GM19468 (cell line): Measurements from ENCODE around the gene VIPAS39.

Experiments
- ATAC-seq: cut with Tn5 transposase; IDR thresholded peaks from one replicate; pipeline ENCODE4 v1.9.1; 2021; ENCODE audit warnings: mild to moderate bottlenecking, moderate library complexity, moderate number of reproducible peaks; ENCODE audit not compliant: unreplicated experiment; ENCODE audit errors: extremely low read depth

VIPAS39 gene

DNA sequence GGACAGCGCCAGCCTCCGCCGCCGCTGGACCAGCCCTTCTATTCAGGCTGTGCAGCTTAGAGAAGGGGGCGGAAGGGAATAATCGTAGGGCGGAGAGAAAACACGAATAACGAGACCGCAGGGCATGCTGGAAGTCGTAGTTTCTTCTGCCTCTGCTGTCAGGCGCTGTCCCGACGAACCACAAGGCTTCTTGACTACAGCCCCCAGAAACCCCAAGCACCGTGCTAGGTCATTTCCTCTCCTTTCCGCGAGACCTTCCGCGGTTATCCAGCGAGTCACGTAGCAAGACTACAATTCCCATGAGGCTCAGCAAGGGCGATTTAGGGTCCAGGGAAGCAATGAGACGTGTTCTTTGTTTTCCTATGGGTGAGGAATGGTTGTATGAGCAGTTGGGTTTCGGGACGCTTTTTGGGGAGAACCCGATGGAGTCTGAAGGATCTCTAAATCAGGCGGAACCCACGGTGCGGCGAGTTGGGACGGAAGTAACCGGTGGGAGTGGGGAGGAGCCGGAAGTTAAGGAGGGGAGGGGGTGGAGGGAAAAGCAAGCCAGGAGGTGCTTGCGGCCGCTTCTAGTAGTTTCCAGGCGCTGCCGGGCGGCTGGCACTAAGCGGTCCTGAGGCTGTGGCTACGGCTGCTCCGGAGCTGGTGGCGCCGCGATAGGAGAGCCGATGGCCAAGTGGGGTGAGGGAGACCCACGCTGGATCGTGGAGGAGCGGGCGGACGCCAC is at the start of gene VIPAS39, which contains the start of gene AHSA1:
VIPAS39 (minus strand) TSS at position 80 of the 727 bp plus-strand sequence. CDS start 3,499 bp downstream, outside the sequence.
AHSA1 (plus strand) TSS at position 572 of the 727 bp plus-strand sequence; CDS start at position 669, 97 bp downstream.
- ATAC-seq: peak; percentile 95

DNA sequence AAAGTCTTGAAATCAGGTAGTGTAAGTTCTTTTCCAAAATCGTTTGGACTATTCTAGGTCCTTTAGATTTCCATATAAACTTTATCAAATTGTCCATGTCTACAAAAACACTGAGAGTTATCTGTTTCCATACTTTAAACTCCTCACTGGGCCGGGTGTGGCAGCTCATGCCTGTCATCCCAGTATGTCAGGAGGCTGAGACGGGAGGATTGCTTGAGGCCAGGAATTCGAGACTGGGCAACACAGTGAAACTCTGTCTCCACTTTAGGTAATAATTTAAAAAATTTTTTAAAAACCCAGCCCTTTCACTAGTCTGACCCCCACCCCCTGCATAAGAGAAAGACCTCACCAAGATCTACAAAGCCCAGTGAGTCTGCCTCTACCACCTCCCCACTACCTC is 47.6 kb upstream of the VIPAS39 start:
- no peak for ATAC-seq

DNA sequence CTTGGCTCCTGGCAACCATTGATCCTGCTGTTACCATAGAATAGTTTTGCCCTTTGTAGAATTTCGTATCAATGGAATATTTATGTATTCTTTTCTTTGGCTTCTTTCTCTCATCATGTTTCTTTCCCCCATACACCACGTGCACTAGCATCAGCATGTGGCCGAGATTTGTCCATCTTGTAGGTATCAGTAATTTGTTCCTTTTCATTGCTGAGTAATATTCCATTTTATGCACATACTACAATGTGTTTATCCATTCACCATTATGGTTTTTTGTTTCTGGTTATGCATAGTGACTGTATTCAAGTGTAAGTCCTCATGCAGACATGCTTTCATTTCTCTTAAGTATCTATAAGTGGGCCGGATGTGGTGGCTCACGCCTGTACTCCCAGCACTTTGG is 45.7 kb upstream of the VIPAS39 start:
- ATAC-seq: no peak

- ATAC-seq: no peak
These were observed 44.8 kb upstream of the VIPAS39 start for GRCh38 chr14:77502109-77502782.

- ATAC-seq: no peak
These were observed 41.7 kb upstream of the VIPAS39 start for GRCh38 chr14:77498984-77499527.

- ATAC-seq: no peak
These were observed 40.9 kb upstream of the VIPAS39 start, which contains the start of gene ISM2 for GRCh38 chr14:77498120-77498979. Gene ISM2, minus strand, starts transcription at chr14:77498816. Its CDS starts 23 bp downstream, at chr14:77498793.

DNA sequence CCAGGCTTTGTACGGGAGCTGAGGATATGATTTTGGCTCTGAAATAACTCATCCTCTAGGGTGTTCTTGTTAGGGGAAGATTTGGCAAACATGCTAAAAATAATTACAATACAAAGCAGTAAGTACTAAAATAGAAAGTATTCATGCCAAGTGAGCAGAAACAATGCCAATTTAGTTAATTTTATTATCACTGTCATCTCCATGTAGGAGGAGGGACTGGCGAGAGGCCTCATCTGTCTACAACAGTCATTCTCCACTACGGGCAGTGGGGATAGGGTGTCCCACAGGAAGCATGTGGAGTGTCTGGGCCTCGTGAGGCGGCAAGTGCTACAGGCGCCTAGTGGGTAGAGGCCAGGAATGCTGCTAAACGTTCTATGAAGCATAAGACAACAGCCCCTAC is 37.9 kb upstream of the VIPAS39 start:
- ATAC-seq: no peak

GRCh38 chr14:77491056-77491455 is 33.7 kb upstream of the VIPAS39 start:
- no peak for ATAC-seq

- ATAC-seq: no peak
These were observed 33.1 kb upstream of the VIPAS39 start for GRCh38 chr14:77490347-77490986.

DNA sequence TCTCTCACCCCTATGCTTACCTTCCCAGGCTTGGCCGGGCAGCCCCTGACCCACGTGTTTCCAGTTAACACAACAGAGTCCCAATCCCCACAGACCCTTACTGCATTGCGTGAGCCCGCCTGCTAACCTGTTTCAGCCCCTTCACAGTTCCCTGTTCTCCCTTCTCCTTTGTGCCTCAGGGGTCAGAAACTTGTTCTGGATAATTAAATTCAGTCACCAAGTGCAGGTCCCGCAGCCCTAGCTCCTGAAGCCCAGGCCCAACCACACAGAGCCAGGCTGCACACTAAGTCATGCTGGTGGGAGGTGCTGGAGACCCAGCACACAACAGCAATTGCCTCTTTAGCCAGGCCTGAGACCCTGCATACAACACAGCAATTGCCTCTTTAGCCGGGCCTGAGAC is 31.6 kb upstream of the VIPAS39 start:
- ATAC-seq: no peak

- ATAC-seq: no peak
These were observed 31.2 kb upstream of the VIPAS39 start for GRCh38 chr14:77488558-77488957.

- no peak for ATAC-seq
These were observed 28.7 kb upstream of the VIPAS39 start for GRCh38 chr14:77485901-77486678.

GRCh38 chr14:77485256-77485655 is 27.9 kb upstream of the VIPAS39 start:
- ATAC-seq: no peak

DNA sequence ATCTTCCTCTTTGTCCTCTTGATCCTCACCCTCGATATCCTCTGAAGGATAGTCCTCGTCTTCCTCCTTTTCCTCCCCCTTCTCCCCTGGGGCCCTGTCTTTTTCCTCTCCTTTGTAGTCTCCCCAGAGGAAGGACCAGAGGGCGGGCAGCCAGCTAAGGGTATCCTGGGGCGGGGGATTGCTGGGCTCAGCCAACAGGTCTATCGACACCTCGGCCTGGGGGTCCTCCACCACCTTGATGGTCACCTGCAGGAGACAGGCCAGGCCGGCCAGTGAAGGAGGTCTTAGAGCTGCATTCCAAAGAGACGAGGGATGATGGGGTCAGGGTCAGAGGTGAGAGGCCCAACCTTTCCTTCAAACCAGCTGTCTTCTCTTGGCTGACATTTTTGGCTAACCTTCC is 25.0 kb upstream of the VIPAS39 start:
- no peak for ATAC-seq

- ATAC-seq: peak; percentile 72
These were observed 21.4 kb upstream of the VIPAS39 start for GRCh38 chr14:77478796-77479195.

- ATAC-seq: no peak
These were observed 20.6 kb upstream of the VIPAS39 start for GRCh38 chr14:77478029-77478428.

DNA sequence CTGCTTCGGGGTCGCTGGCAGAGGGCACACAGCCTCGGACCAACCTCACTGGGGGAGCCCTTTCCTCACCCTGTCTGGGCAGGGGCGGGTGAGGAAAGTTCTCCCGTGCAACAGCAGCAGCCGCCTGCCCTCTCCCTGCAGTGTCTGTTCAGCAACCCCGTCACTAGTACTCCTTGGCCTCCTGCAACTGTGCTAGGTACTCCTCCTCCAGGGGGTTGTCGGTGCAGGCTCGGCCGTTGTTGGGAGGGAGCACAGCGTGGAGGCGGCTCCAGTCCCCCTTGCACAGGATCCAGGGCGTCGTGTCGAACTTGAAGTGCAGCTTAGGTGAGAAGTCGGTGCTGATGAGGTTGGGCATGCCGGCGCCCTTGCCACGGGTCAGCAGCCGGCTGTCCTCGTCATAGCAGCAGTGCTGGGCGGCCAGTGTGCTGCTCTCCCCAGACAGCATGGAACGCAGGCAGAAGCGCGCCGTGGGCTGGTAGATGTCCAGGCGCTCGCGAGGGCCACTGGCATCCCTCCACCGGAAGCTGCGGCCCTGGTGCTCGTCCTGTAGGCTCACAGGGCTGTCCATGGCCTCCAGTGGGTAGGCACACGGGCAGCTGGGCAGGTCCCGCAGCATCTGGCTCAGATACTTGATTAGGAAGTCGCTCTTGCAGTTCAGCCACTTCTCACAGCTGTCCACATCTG is 18.2 kb upstream of the VIPAS39 start:
- no peak for ATAC-seq

DNA sequence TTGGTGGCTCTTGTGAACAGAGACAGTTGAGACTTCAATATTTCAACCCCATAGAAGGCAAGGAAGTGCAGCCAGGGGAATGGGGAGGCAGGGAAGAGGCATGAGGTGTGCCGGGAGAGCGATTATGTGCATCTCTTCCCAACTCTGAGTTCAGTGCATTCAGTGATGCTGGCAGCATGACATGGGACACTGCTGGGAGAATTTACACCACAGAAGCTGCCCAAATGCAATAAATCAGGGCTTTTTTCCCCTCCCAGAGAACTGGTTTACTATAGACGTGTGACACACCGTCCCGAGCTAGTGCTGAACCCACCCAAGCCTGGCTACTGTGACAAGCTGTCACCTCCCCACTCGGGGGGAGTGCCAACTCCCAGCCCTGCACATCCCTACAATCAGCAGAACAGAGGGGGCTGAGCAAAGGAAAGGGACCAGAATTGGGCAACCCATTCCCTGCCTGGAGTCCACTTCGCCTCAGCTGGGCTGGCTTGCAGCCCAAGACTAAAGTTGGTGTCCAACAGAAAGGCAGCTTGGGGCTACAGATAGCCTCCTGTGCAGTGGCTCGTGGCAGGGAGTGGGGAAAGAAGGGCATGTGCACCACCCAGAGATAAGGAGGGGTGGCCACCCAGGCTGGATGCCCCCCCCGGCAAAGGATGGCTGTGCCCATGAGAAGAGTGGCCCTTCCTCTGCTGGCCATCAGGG is 17.2 kb upstream of the VIPAS39 start:
- no peak for ATAC-seq
